CD14-positive monocyte (primary cell): ENCODE data around the gene IL2RG. TPM values are rescaled to one million over a fixed set of nuclear protein-coding genes. Genes with fewer than 3 reads are reported as not detected.

Experiments used
- DNase-seq, 3 donors: peaks; one replicate each; pipeline ENCODE4 v3.0.0-alpha.2; 2011 to 2022
- H2AFZ ChIP-seq: 2 replicates; pipeline ENCODE4 v1.6.0; 2012; ENCODE audit warnings: mild to moderate bottlenecking, low read depth, low read length, inconsistent platforms; ENCODE audit not compliant: insufficient read depth, poor library complexity, severe bottlenecking
- H3K27ac ChIP-seq, 2 donors: 1 replicate in 1 of 2; 2 replicates in 1 of 2; pipeline ENCODE4 v1.5.1; 2012 to 2013; ENCODE audit warnings: low read length in 2 of 2, control low read depth in 1 of 2, inconsistent platforms in 1 of 2, low read depth in 1 of 2, mild to moderate bottlenecking in 1 of 2
- H3K27me3 ChIP-seq, 2 donors: one replicate each; pipeline versions ENCODE4 v1.6.0 to v1.6.1; 2011 to 2013; ENCODE audit warnings: low read length in 2 of 2; ENCODE audit not compliant: control insufficient read depth in 2 of 2, insufficient read depth in 2 of 2
- H3K36me3 ChIP-seq, 2 donors: replicated peaks in 1 of 2; 1 replicate in 1 of 2; 2 replicates in 1 of 2; pipeline versions ENCODE4 v1.5.1 to v1.6.1; 2012 to 2013; ENCODE audit warnings: low read length in 2 of 2, control low read depth in 1 of 2, inconsistent platforms in 1 of 2, mild to moderate bottlenecking in 1 of 2; ENCODE audit not compliant: insufficient read depth in 2 of 2, control insufficient read depth in 1 of 2
- H3K4me1 ChIP-seq, 2 donors: 1 replicate in 1 of 2; 2 replicates in 1 of 2; pipeline versions ENCODE4 v1.5.1 to v1.6.1; 2012 to 2013; ENCODE audit warnings: low read length in 2 of 2, control low read depth in 1 of 2, inconsistent platforms in 1 of 2, mild to moderate bottlenecking in 1 of 2, moderate library complexity in 1 of 2; ENCODE audit not compliant: insufficient read depth in 2 of 2, control insufficient read depth in 1 of 2
- H3K4me2 ChIP-seq: replicated peaks from 2 replicates; pipeline ENCODE3; 2012; ENCODE audit warnings: low read length, moderate library complexity, mild to moderate bottlenecking; ENCODE audit not compliant: poor library complexity, severe bottlenecking; ENCODE audit errors: extremely low read depth
- H3K4me3 ChIP-seq, 3 experiments: fragments of 200-600 bp in 1 of 3; sonication (generic) in 1 of 3; replicated peaks in 1 of 3; 1 replicate in 2 of 3; 2 replicates in 1 of 3; pipeline ENCODE4 v1.5.1; 2011 to 2013; ENCODE audit warnings: low read length in 3 of 3, mild to moderate bottlenecking in 3 of 3, control low read depth in 2 of 3, low read depth in 2 of 3, inconsistent platforms in 1 of 3, moderate library complexity in 1 of 3
- H3K79me2 ChIP-seq: 2 replicates; pipeline ENCODE4 v1.6.0; 2012; ENCODE audit warnings: mild to moderate bottlenecking, control low read depth, inconsistent platforms, low read length, moderate library complexity; ENCODE audit not compliant: insufficient read depth
- H3K9ac ChIP-seq: 2 replicates; pipeline ENCODE4 v1.6.0; 2017; ENCODE audit warnings: low read length, mild to moderate bottlenecking; ENCODE audit not compliant: insufficient read depth, poor library complexity, severe bottlenecking
- H3K9me3 ChIP-seq, 2 donors: replicated peaks in 1 of 2; 1 replicate in 1 of 2; 2 replicates in 1 of 2; pipeline versions ENCODE4 v1.5.1 to v1.6.1; 2012 to 2013; ENCODE audit warnings: low read length in 2 of 2, control low read depth in 1 of 2; ENCODE audit not compliant: control insufficient read depth in 1 of 2, insufficient read depth in 1 of 2
- H4K20me1 ChIP-seq: 2 replicates; pipeline ENCODE4 v1.6.0; 2012; ENCODE audit warnings: mild to moderate bottlenecking, low read length, control low read depth, moderate library complexity; ENCODE audit not compliant: insufficient read depth
- H3K27ac Mint-ChIP-seq, 7 donors: one replicate each; pipeline ENCODE4 v1.8.0; 2020; ENCODE audit warnings: mild to moderate bottlenecking in 7 of 7, mixed read lengths in 7 of 7, moderate library complexity in 6 of 7, inconsistent platforms in 2 of 7
- H3K27me3 Mint-ChIP-seq, 3 donors: one replicate each; pipeline ENCODE4 v1.8.0; 2021 to 2022; ENCODE audit warnings: low read depth in 3 of 3, mild to moderate bottlenecking in 3 of 3, mixed read lengths in 3 of 3, moderate library complexity in 3 of 3, inconsistent platforms in 1 of 3
- H3K36me3 Mint-ChIP-seq, 2 donors: one replicate each; pipeline ENCODE4 v1.8.0; 2020; ENCODE audit warnings: mixed read lengths in 2 of 2, inconsistent platforms in 1 of 2, mild to moderate bottlenecking in 1 of 2
- H3K4me1 Mint-ChIP-seq: one replicate; pipeline ENCODE4 v1.8.0; 2020; ENCODE audit warnings: mild to moderate bottlenecking, mixed read lengths
- H3K4me3 Mint-ChIP-seq, 2 donors: one replicate each; pipeline ENCODE4 v1.8.0; 2020; ENCODE audit warnings: mild to moderate bottlenecking in 2 of 2, mixed read lengths in 2 of 2, moderate library complexity in 1 of 2
- H3K9me3 Mint-ChIP-seq, 7 donors: one replicate each; pipeline ENCODE4 v1.8.0; 2020 to 2022; ENCODE audit warnings: mixed read lengths in 7 of 7, mild to moderate bottlenecking in 6 of 7, moderate library complexity in 6 of 7, inconsistent platforms in 2 of 7
- CTCF ChIP-seq: fragments of 200-600 bp; IDR thresholded peaks from one replicate; pipeline ENCODE4 v1.8.0; 2022; ENCODE audit warnings: antibody characterized with exemption, mild to moderate bottlenecking
- WGBS: methylation state at CpG from one replicate; pipeline ENCODE4 v1.1.5; 2013; ENCODE audit warnings: missing lambda C conversion rate; ENCODE audit not compliant: insufficient coverage; 5-methylcytosine and 5-hydroxymethylcytosine counted together
- intact Hi-C, 2 donors: fragments of 100-400 bp; cut with micrococcal nuclease; formaldehyde crosslinking; loops; one replicate each; pipeline versions ENCODE4 v1.15.0 to v1.15.1; 2023
- polyA plus RNA-seq, 3 donors: library from polyadenylated mRNA; depleted of rRNA in 1 of 3; unstranded in 2 of 3; stranded (reverse) in 1 of 3; fragments of 300-500 nt in 2 of 3; fragments of >200 nt in 1 of 3; fragmentation: Illumina TruSeq in 2 of 3; gene quantifications; 1 replicate in 2 of 3; 2 replicates in 1 of 3; pipeline ENCODE4 v1.2.3, GENCODE V29; 2012 to 2021

Gene IL2RG
- polyA plus RNA-seq, 3 donors = 48.3 to 105 (median 94.5) TPM

GRCh38 chrX:71151366-71151765, 40.0 kb upstream of the IL2RG start:
- no peak for TF ChIP-seq CTCF
- Mint-ChIP-seq H3K4me1 (peaks cover 27% of the 10 kb centered on the region), H3K4me3 (no peak overlapping the region), H3K27ac (peak overlapping the region in 1 of 7 donors; percentile 75), H3K9me3 (no peaks in the 10 kb centered on the region), H3K27me3 (peaks cover 0 to 2% (median 1%) of the 10 kb centered on the region in 3 donors), H3K36me3 (peaks cover 15 to 25% of the 10 kb centered on the region in 2 donors)
- no peaks in the 10 kb centered on the region for H3K9me3 ChIP-seq
- no peak overlapping the region for H2AFZ ChIP-seq
- peaks cover 14 to 25% of the 10 kb centered on the region in 2 donors for H3K4me1 ChIP-seq
- no peaks in the 10 kb centered on the region for H4K20me1 ChIP-seq
- intact Hi-C loops = no loop called here
- WGBS = 100% methylated on average over 1 of the region's 7 CpGs
- no peaks in the 10 kb centered on the region for H3K27me3 ChIP-seq
- H3K9ac ChIP-seq = no peak overlapping the region
- H3K36me3 ChIP-seq = peaks cover 5 to 9% of the 10 kb centered on the region in 2 donors
- H3K27ac ChIP-seq = no peak overlapping the region
- DNase-seq = no peak
- H3K4me2 ChIP-seq = no peak overlapping the region
- H3K4me3 ChIP-seq = no peak overlapping the region
- H3K79me2 ChIP-seq = no peaks in the 10 kb centered on the region

GRCh38 chrX:71148278-71148663, 36.9 kb upstream of the IL2RG start:
- Histone ChIP-seq H4K20me1 (no peaks in the 10 kb centered on the region), H3K4me2 (no peak overlapping the region), H3K27ac (no peak overlapping the region), H3K4me1 (peaks cover 17 to 28% of the 10 kb centered on the region in 2 donors), H3K27me3 (no peaks in the 10 kb centered on the region), H3K9me3 (no peaks in the 10 kb centered on the region), H3K36me3 (peaks cover 1 to 3% of the 10 kb centered on the region in 2 donors), H3K79me2 (no peaks in the 10 kb centered on the region), H3K9ac (no peak overlapping the region), H3K4me3 (no peak overlapping the region), H2AFZ (no peak overlapping the region)
- TF ChIP-seq CTCF = no peak
- intact Hi-C loops = no loop called here
- no CpG with 5 or more reads among the region's 8 CpGs for WGBS
- Mint-ChIP-seq H3K9me3 (peaks cover 0 to 2% (median 0%) of the 10 kb centered on the region in 7 donors), H3K27ac (peak overlapping the region in 2 of 7 donors; percentile 19 to 32), H3K4me3 (no peak overlapping the region), H3K36me3 (peaks cover 6 to 18% of the 10 kb centered on the region in 2 donors), H3K27me3 (peaks cover 0 to 11% (median under 1%) of the 10 kb centered on the region in 3 donors), H3K4me1 (peaks cover 33% of the 10 kb centered on the region)
- DNase-seq = no peak
